Brain pericyte (primary cell): ENCODE data around the gene DUSP7.

ENCODE experiments used
- DNase-seq: peaks from one replicate; pipeline ENCODE4 v3.0.0-alpha.2; 2012; ENCODE audit warnings: low read depth, low spot score

Gene DUSP7

GRCh38 chr3:52086461-52086860, 30.1 kb upstream of the DUSP7 start:
- DNase-seq, result no peak

- no peak for DNase-seq
Observed at GRCh38 chr3:52085681-52086282, 29.4 kb upstream of the DUSP7 start.

GRCh38 chr3:52084954-52085680, 28.7 kb upstream of the DUSP7 start:
- DNase-seq, result no peak

- no peak for DNase-seq
Observed at GRCh38 chr3:52084216-52084945, 28.0 kb upstream of the DUSP7 start.

- no peak for DNase-seq
Observed at GRCh38 chr3:52083556-52084087, 27.3 kb upstream of the DUSP7 start.

- DNase-seq, result no peak
Observed at GRCh38 chr3:52082951-52083350, 26.6 kb upstream of the DUSP7 start.

- DNase-seq, result no peak
Observed at GRCh38 chr3:52080830-52081719, 24.7 kb upstream of the DUSP7 start.

- DNase-seq, result no peak
Observed at GRCh38 chr3:52079958-52080357, 23.6 kb upstream of the DUSP7 start.

GRCh38 chr3:52078781-52079560, 22.6 kb upstream of the DUSP7 start:
- DNase-seq, result no peak

- no peak for DNase-seq
Observed at GRCh38 chr3:52077925-52078324, 21.6 kb upstream of the DUSP7 start.

- DNase-seq, result no peak
Observed at GRCh38 chr3:52076896-52077780, 20.8 kb upstream of the DUSP7 start.

- DNase-seq, result no peak
Observed at GRCh38 chr3:52073490-52073889, 17.1 kb upstream of the DUSP7 start.

- DNase-seq, result no peak
Observed at GRCh38 chr3:52072471-52072870, 16.1 kb upstream of the DUSP7 start.

- no peak for DNase-seq
Observed at GRCh38 chr3:52072020-52072419, 15.6 kb upstream of the DUSP7 start.

- no peak for DNase-seq
Observed at GRCh38 chr3:52070724-52071621, 14.6 kb upstream of the DUSP7 start.

GRCh38 chr3:52069855-52070254, 13.5 kb upstream of the DUSP7 start:
- DNase-seq, result no peak

- no peak for DNase-seq
Observed at GRCh38 chr3:52069135-52069534, 12.8 kb upstream of the DUSP7 start.

- no peak for DNase-seq
Observed at GRCh38 chr3:52068730-52069129, 12.4 kb upstream of the DUSP7 start.
